Brain pericyte (primary cell): ENCODE measurements around the gene BORCS5.

Experiments used
- DNase-seq: peaks from one replicate; pipeline ENCODE4 v3.0.0-alpha.2; 2012; ENCODE audit warnings: low read depth, low spot score

Gene BORCS5

GRCh38 chr12:12432364-12432763 is 75.5 kb downstream of the BORCS5 start:
- DNase-seq, result peak; percentile 43

- no peak for DNase-seq
Measured at GRCh38 chr12:12433203-12433731, 76.4 kb downstream of the BORCS5 start.

DNA sequence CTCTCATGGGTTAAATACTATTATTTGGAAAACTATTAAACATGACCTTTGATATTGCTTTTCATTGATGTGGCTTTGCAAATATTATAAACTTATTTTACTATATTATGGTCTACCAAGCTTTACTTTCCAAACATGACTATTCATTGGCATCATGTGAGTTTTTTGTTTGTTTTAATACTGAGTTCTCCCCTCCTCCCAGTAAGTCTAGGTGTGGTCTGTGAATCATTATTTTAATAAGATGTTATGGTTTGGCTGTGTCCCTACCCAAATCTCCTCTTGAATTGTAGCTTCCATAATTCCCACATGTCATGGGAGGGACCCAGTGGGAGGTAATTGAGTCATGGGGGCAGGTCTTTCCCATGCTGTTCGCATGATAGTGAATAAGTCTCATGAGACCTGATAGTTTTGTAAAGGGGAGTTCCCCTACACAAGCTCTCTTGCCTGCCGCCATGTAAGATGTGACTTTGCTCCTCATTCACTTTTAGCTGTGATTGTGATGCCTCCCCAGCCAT is 80.0 kb downstream of the BORCS5 start:
- no peak for DNase-seq

- DNase-seq, result no peak
Measured at GRCh38 chr12:12439636-12440035, 82.8 kb downstream of the BORCS5 start.

- no peak for DNase-seq
Measured at GRCh38 chr12:12440784-12441428, 84.0 kb downstream of the BORCS5 start.

GRCh38 chr12:12441429-12441807 is 84.5 kb downstream of the BORCS5 start:
- no peak for DNase-seq

DNA sequence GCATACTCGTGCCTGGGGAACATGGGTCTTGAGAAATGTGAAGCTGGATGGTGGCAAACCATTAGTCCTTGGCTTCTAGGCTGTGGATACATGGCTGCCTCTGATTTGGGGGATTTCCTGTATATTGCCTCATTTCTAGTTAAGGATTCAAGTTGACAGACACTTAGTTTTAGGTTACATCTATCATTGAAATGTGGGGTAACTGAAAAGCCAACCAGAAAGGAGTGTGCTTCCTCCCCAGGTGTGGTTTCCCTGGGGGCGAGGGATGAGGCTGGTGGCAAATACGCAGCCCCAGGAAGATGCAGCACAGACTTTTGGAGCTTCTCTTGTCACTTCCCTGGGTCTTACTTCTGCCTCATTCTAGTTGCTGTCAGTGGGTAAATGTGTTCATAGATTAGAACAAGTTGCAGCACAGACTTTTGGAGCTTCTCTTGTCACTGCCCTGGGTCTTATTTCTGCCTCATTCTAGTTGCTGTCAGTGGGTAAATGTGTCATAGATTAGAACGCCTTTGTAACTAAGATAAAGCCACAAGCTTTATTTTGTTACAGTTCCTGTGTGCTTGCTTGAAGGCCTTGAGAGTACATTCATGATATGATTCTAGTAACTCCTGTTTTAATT is 85.1 kb downstream of the BORCS5 start:
- no peak for DNase-seq

DNA sequence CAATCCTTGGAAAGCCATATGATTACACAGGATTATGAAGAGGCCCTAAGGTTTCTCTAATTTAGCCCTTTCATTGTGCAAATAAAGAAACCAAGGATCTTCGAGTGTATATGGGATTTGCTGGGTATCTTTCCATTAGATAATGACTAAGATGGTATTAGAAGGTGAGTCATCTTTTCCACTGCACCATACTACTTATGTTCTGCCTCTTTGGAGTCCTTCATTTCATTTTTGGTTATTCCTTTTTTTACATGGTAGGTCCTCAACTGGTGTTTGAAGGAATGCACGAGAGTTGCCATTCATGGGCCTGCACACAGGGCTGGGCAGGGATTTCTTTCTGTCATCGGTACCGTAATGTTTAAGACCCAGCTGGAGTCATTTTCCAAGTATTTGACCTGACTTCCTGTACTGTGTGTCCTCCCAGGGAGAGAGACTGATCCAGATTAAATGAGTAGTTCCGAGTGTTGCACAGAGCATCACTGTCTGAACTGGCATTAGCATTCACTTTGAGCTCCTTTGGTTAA is 85.7 kb downstream of the BORCS5 start:
- no peak for DNase-seq

DNA sequence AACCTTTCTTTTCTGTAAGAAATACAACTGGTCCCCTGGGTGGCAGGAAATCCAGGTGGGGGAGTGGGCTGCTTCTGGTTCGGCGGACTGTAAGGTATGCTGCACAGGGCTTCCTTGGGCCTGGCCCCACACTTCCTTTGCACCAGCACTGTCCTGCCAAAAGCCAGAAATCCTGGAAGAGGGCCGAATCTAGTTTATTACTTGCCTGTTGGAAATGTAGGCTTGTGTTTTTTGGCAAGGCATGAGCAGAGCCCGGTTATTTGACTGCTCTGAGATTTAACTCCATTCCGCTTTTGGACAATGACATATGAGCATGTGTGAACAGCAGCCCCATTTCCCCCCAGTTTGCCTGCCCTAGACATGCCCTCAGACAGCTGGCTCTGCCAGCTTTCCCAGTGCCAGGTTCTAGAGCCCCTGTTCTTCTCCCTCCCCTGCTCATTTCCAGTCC is 86.6 kb downstream of the BORCS5 start:
- DNase-seq, result no peak

- no peak for DNase-seq
Measured at GRCh38 chr12:12445165-12445881, 88.4 kb downstream of the BORCS5 start.

GRCh38 chr12:12445882-12446181 is 89.0 kb downstream of the BORCS5 start:
- no peak for DNase-seq

DNA sequence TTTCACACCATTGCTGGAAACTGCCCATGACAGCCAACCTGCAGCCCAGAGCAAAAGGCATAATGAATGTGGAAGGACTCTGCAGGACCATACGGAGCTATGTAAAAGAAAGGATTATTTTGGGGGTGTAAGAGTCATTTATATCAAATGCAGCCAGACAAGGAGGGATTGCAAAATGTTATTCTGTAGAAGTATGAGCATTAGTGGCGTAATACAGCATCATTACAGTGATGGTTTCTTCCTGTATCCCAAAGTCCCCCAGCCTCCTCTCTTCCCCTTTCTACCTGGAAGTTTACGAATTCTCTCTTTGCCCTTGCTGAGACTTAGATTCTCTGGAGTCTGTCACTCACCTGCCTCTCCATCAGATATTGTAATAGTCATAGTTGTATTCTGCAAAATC is 89.9 kb downstream of the BORCS5 start:
- DNase-seq, result no peak

GRCh38 chr12:12447236-12447635 is 90.4 kb downstream of the BORCS5 start:
- no peak for DNase-seq

DNA sequence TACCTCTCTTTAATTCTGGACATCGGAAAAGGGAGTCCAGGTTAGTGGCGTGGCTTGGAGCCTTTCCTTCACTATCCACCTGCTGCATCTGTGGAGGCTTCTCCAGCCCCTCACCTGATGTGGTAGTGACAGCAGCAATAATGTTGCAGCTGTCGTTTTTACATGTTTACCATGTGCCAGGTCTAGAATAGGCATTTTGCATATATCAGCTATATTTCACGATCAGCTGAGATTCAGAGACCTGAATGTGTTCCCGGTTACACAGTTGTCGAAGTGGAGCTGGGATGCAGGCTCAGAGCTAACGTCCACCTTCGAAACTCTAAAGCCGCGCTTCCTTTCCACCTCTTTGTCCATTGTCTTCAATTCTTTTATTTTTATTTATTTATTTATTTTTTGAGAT is 91.0 kb downstream of the BORCS5 start:
- no peak for DNase-seq

- DNase-seq, result no peak
Measured at GRCh38 chr12:12449533-12450025, 92.7 kb downstream of the BORCS5 start.

- DNase-seq, result no peak
Measured at GRCh38 chr12:12450043-12450471, 93.2 kb downstream of the BORCS5 start.

GRCh38 chr12:12451098-12451497 is 94.2 kb downstream of the BORCS5 start:
- no peak for DNase-seq

DNA sequence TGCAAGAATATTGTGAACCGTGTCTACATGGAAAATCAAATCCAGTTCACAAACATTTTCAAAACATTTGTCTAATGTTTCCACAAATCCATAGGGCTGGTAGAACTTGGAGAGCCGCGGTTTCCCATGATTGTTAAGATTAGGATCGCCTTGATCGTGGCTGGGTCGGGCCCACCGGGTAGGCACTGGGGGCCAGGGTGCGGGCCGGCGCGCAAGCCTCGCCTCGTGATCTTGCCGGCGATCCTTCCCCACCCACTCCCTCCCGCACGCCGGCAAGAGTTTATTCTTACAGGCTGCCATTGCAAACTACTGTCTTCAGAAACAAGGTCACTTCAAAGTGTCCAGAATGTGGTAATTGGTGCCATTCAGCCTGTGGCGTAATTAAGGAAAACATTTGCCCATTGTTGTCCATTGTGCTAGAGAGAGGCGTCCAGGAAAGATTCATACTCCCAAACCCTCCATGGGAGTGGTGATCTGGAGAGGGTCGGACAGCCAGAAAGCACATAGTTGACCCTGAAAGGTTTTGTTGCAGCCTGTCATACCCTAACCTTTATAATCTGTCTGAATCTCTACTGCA is 95.5 kb downstream of the BORCS5 start:
- DNase-seq, result no peak

DNA sequence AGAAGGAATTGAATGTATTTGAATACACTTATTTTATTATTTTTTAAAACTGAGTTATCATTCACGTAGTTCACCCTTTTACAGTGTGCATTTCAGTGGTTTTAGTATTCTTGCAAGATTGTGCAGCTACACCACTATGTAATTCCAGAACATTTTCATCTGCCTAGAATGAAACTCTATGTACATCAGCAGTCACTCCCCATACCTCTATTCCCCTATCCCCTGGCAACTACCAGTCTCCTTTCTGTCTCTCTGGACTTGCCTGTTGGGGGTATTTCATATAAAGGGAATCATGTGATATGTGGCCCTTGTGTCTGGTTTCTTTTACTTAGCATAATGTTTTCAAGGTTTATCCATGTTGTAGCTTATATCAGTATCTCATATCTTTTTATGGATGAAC is 96.8 kb downstream of the BORCS5 start:
- DNase-seq, result no peak

GRCh38 chr12:12454315-12454714 is 97.4 kb downstream of the BORCS5 start:
- no peak for DNase-seq

- no peak for DNase-seq
Measured at GRCh38 chr12:12456637-12457036, 99.8 kb downstream of the BORCS5 start.
